ENCODE results near the gene LRRC57.
"Not testable (repeated sequence)": the region's sequence is repeated elsewhere in the genome, so short reads cannot be mapped to it uniquely, and the experiment has no call there.

The LRRC57 gene

DNA sequence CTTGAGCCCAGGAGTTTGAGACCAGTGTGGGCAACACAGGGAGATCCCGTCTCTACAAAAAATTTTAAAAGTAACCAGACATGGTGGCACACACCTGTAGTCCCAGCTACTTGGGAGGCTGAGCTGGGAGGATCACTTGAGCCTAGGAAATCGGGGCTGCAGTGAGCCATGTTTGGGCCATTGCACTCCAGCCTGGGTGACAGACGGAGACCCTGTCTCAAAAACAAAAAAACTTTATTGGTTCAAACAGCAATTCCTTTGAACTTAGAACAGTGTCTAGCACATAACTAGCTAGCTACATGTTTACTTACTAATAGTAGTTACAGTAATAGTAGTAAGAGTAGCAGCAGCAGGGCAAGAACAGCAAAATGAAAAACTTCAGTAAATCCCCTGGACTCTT lies 10.1 kb upstream of the LRRC57 start:
- Histone ChIP-seq H3K4me1 (ENCODE audit: control insufficient read depth in 1 of 2, insufficient read depth in 1 of 2, low read depth in 1 of 2, low read length in 1 of 2) (peaks cover 7 to 8% of the 10 kb centered on the region in 2 experiments), H3K9me3 (no peaks in the 10 kb centered on the region), H3K36me3 (peaks cover 34% of the 10 kb centered on the region), H3K27me3 (no peaks in the 10 kb centered on the region), H3K27ac (no peak overlapping the region), H3K4me3 (ENCODE audit: low read depth in 1 of 2, low read length in 1 of 2) (no peak overlapping the region)
- TF ChIP-seq, protein P1, sequence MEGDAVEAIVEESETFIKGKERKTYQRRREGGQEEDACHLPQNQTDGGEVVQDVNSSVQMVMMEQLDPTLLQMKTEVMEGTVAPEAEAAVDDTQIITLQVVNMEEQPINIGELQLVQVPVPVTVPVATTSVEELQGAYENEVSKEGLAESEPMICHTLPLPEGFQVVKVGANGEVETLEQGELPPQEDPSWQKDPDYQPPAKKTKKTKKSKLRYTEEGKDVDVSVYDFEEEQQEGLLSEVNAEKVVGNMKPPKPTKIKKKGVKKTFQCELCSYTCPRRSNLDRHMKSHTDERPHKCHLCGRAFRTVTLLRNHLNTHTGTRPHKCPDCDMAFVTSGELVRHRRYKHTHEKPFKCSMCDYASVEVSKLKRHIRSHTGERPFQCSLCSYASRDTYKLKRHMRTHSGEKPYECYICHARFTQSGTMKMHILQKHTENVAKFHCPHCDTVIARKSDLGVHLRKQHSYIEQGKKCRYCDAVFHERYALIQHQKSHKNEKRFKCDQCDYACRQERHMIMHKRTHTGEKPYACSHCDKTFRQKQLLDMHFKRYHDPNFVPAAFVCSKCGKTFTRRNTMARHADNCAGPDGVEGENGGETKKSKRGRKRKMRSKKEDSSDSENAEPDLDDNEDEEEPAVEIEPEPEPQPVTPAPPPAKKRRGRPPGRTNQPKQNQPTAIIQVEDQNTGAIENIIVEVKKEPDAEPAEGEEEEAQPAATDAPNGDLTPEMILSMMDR (IDR thresholded peaks at IDR 0.05), result no peak

DNA sequence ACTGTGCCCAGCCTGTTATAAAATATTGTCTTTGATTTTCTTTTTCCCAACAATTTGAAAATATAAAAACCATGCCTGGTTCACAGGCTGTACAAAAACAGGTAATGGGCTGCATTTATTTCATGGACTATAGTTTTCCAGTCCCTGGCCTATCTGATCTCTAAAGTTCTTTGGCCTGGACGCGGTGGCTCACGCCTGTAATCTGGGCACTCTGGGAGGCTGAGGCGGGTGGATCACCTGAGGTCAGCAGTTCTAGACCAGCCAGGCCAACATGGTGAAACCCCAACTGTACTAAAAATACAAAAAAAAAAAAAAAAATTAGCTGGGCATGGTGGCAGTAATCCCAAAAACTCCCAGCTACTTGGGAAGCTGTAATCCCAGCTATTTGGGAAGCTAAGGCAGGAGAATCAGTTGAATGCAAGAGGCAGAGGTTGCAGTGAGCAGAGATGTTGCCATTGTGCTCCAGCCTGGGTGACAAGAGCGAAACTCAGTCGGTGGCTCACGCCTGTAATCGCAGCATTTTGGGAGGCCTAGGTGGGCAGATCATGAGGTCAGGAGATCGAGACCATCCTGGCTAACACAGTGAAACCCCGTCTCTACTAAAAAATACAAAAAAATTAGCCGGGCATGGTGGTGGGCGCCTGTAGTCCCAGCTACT lies 8.1 kb upstream of the LRRC57 start:
- H3K27me3 ChIP-seq; H3K27ac ChIP-seq; H3K9me3 ChIP-seq; H3K4me3 ChIP-seq (ENCODE audit: low read depth in 1 of 2, low read length in 1 of 2): not testable (repeated sequence)
- H3K36me3 ChIP-seq, result peaks cover 21% of the 10 kb centered on the region
- H3K4me1 ChIP-seq (ENCODE audit: control insufficient read depth in 1 of 2, insufficient read depth in 1 of 2, low read depth in 1 of 2, low read length in 1 of 2), result peaks cover 13 to 14% of the 10 kb centered on the region in 2 experiments

DNA sequence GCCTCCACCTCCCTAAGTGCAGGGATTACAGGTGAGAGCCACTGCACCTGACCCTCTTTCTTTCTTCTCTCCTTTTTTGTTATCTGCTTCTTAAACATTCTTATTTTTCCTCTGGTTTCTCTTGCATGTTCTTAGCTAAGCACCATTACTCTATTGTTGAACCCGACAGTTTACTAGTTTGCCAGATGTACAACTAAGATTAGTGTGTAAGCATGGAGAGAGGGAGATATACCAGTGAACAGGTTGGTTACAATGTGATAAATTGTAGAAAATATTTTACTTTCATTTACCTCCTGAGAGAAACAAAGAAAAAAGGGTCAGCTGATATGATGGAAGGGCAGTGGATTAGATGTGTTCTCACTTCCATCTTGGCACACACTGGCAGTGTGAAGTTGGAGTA lies 5.0 kb upstream of the LRRC57 start:
- Histone ChIP-seq H3K9me3 (no peaks in the 10 kb centered on the region), H3K36me3 (peaks cover 4% of the 10 kb centered on the region), H3K27ac (peak overlapping the region; percentile 49), H3K27me3 (no peaks in the 10 kb centered on the region), H3K4me3 (ENCODE audit: low read depth in 1 of 2, low read length in 1 of 2) (no peak overlapping the region), H3K4me1 (ENCODE audit: control insufficient read depth in 1 of 2, insufficient read depth in 1 of 2, low read depth in 1 of 2, low read length in 1 of 2) (peaks cover 24 to 30% of the 10 kb centered on the region in 2 experiments)
- TF ChIP-seq, protein P1 (IDR thresholded peaks at IDR 0.05), result no peak

DNA sequence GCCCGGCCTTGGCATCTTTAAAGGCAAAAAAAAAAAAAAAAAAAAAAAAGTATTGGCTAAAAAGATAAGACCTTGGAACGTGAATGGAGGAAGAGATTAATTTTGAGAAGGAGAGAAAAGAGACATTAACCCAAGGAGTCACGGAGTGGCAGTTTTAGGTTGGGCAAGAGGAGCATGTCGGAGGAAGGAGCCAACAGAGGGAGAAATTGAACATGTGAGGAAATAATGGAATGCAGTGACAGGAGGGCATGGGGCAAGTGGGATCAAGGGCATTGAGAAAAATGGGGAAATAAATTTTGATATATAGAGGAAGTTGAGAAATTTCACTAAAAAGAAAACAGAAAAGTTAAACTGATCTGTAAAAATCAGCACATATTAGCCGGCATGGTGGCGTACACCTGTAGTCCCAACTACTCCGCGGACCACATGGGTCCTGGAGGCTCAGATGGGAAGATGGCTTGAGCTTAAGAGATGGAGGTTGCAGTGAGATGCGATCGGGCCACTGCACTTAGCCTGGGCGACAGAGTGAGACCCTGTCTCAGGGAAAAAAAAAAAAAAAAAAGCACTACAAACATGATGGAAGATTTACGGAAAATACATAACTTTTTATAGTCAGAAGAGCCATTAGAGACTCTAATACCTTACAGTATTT lies 1.3 kb upstream of the LRRC57 start:
- Histone ChIP-seq H3K27me3 (no peaks in the 10 kb centered on the region), H3K4me3 (ENCODE audit: low read depth in 1 of 2, low read length in 1 of 2) (peak overlapping the region; percentile 80 to 97), H3K36me3 (no peaks in the 10 kb centered on the region), H3K27ac (no peak overlapping the region), H3K9me3 (no peaks in the 10 kb centered on the region), H3K4me1 (ENCODE audit: control insufficient read depth in 1 of 2, insufficient read depth in 1 of 2, low read depth in 1 of 2, low read length in 1 of 2) (peaks cover 58 to 63% of the 10 kb centered on the region in 2 experiments)
- TF ChIP-seq, protein P1 (IDR thresholded peaks at IDR 0.05), result no peak

DNA sequence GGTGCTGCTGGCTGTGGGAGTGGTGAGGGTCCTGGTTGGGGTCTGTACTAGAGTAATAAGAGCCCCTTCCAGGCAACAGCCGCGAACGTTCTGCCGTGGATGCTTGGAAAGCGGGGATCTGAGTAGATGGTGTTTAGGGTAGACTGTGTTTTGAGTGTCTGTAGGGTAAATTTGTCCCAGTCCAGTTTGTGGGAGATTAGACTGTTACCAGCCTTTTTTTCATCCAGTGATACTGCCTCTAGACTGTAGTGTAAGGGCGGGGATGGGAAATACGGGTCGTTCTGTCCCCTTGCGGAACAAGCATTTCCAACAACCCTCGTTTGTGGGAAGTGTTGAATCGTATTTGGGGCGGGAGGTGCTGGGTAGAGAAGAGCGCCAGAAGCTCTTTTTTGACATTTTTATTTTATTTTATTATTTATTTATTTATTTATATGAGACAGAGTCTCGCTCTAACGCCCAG lies 469 bp upstream of the LRRC57 start:
- peak overlapping the region; percentile 92 for H3K27ac ChIP-seq
- no peaks in the 10 kb centered on the region for H3K27me3 ChIP-seq
- H3K4me3 ChIP-seq (ENCODE audit: low read depth in 1 of 2, low read length in 1 of 2), result peak overlapping the region; percentile 80 to 97
- H3K4me1 ChIP-seq (ENCODE audit: control insufficient read depth in 1 of 2, insufficient read depth in 1 of 2, low read depth in 1 of 2, low read length in 1 of 2), result peaks cover 60 to 67% of the 10 kb centered on the region in 2 experiments
- no peaks in the 10 kb centered on the region for H3K9me3 ChIP-seq
- TF ChIP-seq, protein P1 (IDR thresholded peaks at IDR 0.05), result no peak
- H3K36me3 ChIP-seq, result no peaks in the 10 kb centered on the region

DNA sequence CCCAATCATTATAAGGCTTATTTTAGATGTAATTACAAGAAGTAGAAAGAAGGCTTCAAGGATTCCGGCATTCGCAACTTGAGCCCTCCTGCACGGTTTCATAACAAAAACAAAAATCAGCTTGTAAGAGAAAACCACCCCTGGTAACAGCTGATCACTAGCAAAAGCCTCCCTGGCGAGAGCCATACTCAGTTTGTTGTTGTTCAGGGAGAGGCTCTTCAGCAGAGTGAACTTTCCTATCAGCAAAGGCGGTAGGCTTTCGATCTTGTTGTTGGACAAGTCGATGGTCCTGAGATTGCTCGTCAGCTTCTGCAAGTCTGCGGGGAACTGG lies 710 bp downstream of the LRRC57 start:
- TF ChIP-seq, protein P1 (IDR thresholded peaks at IDR 0.05), result no peak
- Histone ChIP-seq H3K4me3 (ENCODE audit: low read depth in 1 of 2, low read length in 1 of 2) (peak overlapping the region; percentile 80 to 97), H3K27me3 (no peaks in the 10 kb centered on the region), H3K4me1 (ENCODE audit: control insufficient read depth in 1 of 2, insufficient read depth in 1 of 2, low read depth in 1 of 2, low read length in 1 of 2) (peaks cover 52 to 57% of the 10 kb centered on the region in 2 experiments), H3K9me3 (no peaks in the 10 kb centered on the region), H3K27ac (peak overlapping the region; percentile 92), H3K36me3 (peaks cover 11% of the 10 kb centered on the region)
